GM18951 (cell line): ENCODE results near the gene SUN5.

ENCODE experiments used
- POLR2A ChIP-seq: IDR thresholded peaks from 4 replicates; pipeline ENCODE4 v1.6.1; 2011; ENCODE audit warnings: mild to moderate bottlenecking; ENCODE audit not compliant: insufficient read length, insufficient read depth; ENCODE audit errors: extremely low read depth
- in situ Hi-C: fragments of 300-500 bp; cut with MboI; formaldehyde crosslinking; loops from one replicate; pipeline ENCODE4 v1.12.0; 2022; ENCODE audit warnings: low sequenced_read_pairs, mixed read lengths, inconsistent platforms; ENCODE audit not compliant: unreplicated experiment

The SUN5 gene

DNA sequence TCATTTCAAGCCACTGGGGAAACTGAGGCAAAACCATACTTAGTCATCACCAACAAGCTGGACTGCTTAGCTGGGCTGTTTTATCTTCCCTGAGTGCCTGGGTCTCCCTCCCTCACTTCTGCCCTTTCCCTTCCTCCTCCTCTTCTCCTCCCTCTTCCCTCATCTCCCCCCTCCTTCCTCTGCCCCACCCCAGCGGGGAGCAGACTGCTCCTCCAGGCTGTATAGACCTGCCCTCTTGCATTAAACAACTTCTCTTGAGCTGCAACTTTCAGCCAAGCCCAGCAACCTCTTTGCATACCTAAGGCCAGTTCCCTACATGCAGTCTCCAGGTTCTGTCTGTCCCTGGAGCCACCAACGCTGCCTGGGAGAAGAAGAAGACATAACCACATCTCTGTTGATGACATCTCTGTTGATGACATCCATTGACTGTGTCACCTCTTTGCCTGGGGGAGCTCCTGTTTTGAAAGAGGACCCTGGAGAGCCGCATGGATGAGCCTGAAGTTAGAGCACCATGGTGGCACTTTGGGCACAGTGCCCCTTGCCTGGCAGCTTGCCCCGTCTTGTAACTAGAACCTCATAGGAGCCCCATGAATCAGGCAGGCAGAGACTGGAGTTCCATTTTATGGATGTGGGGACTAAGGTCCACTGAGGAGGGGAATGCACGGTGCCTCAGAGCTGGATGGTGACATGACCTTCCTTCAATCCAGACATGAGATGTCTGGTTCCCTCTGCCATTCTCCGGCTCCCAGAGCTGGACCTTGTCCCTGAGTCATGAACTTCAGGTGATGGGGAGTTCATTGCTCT, 19.4 kb upstream of the SUN5 start:
- in situ Hi-C loops, result no loop called here

DNA sequence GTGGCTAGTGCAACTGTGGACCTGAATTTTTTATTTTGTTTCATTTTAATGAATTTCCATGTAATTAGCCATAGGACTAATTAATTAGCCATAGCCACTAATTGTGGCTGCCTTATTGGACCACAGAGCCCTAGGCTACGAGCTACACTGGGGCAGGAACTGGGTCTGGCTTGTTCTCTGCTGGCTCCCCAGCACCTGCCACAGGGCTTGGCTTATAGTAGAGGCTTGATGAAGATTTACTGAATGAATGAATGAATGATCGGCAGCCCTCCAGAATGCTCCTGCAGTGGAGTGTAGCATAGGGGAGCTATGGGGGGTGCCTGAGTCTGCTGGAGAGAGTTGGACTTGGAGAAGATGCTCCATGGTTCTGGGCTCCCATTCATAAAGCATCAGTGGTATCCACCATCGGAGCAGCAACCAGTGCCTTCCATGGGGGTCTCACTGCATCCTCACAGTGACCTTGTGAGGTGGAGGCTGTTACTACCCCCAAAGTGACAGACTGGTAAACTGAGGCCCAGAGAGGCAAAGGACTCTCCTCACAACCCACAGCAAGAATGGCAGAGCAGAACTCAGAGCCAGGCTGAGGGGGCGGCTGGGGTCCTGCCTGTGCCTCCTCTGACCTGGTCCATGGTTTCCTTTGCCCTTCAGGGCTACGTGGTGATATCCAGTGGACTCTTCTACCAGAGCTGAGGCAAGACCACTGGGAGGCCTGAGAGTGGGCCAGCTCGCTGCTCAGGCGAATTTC, 18.6 kb upstream of the SUN5 start:
- no peak for TF ChIP-seq POLR2A
- in situ Hi-C loops, result no loop called here

More for the DNA sequence above, 19.4 kb upstream of the SUN5 start:
- TF ChIP-seq POLR2A, result no peak

DNA sequence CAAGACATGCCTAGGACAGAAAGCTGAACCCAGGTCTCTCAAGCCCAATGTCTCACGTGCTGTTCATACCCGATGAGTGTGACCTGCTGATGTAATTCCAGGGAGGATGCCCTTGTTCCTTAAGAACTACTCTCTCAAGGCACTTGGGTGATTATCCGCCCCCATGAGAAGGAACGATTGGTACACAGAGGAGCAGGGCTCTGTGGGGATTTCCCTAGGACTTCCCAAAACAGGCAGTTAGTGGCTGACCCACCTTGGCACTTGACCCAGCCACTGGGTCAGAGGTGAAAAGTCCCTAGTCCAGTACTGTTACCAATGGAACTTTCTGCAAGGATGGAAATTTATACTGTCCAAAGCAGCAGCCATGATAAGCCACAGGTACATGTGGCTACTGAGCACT, 18.1 kb upstream of the SUN5 start:
- TF ChIP-seq POLR2A, result no peak
- in situ Hi-C loops, result no loop called here

GRCh38 chr20:33021879-33022278, 17.6 kb upstream of the SUN5 start:
- in situ Hi-C loops, result no loop called here
- TF ChIP-seq POLR2A, result no peak

DNA sequence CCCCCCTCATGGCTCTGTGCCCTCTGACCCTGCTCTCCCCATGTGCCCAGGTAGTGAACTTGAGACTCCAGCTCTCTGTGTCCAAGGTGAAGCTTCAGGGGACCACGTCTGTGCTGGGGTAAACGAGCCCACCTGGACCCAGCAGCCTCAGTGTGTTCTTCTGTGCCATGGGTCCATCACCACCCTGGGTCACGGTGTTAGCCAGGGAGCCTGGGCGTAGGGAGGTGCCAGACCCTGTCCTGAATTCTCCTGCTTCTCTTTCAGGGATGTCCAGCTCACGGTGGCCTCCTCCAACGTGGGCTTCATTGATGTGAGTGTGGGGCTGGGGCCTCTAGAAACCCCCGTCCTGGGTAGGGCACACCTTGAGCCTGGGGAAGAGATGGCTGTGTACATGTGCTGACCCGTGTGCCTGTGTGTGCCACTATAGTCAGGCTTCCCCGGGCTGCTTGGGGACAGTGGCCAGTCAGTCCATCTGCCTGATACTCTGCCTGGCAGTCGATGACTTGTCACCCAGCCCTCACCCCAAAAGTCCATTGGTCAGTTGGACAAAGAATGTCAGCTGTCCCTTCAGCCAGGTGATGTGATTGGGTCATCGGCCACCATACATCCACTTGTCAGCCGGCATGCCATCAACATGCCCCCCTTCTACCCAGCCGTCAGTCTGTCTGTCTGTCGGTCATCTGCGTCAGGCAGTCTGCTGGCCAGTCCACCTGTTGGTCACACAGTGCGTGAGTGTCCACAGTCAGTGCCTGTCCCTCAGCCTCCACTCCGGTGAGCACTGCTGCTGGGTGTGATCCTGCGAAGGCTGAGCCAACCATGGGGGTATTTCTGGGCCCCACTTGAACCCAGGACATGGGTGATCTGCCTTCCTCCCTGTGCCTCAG, 16.3 kb upstream of the SUN5 start:
- in situ Hi-C loops, result no loop called here
- no peak for TF ChIP-seq POLR2A

GRCh38 chr20:33019465-33020277, 15.4 kb upstream of the SUN5 start:
- in situ Hi-C loops, result no loop called here
- TF ChIP-seq POLR2A, result no peak

- TF ChIP-seq POLR2A, result no peak
- in situ Hi-C loops, result no loop called here
Observed at GRCh38 chr20:33018169-33018931, 14.1 kb upstream of the SUN5 start.

GRCh38 chr20:33017542-33017941, 13.3 kb upstream of the SUN5 start:
- TF ChIP-seq POLR2A, result no peak
- in situ Hi-C loops, result no loop called here

DNA sequence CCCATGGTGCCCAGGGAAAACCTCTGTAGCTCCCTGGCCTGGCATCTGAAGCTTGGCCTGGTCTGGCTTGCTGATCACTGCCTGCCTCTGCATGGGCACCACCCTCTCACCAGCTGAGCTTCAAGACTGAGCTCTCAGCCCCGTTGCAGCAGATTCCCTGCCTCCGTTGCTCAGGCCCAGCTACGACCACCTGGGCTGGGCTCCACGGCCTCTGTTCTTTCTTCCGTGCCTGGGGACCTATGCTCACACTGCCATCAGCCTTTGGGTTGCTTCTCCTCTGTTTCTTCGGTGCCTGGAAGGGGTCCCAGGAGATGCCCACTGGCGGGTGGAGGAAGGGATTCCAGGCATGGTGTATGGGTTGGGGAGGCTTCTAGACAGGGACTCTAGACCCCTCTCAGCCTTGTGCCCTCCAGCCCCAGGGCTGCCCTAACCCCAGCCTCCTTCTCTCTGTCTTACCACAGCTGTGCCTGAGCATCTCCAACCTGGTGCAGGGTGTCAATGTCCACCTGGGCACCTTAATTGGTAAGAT, 12.4 kb upstream of the SUN5 start:
- in situ Hi-C loops, result no loop called here
- TF ChIP-seq POLR2A, result no peak

- in situ Hi-C loops, result no loop called here
- TF ChIP-seq POLR2A, result no peak
Observed at GRCh38 chr20:33015700-33016580, 11.7 kb upstream of the SUN5 start.

GRCh38 chr20:33015114-33015484, 10.9 kb upstream of the SUN5 start:
- in situ Hi-C loops, result no loop called here
- TF ChIP-seq POLR2A, result no peak
